Tibial artery (tissue), 4 donors: ENCODE measurements around the gene RAET1L.

Source experiments
- DNase-seq, 2 donors: peaks; one replicate each; pipeline ENCODE4 v3.0.0-alpha.2; 2019
- H3K27ac ChIP-seq, 2 donors: fragments of 200-600 bp; sonication (generic) in 1 of 2; 1 replicate in 1 of 2; 2 replicates in 1 of 2; pipeline ENCODE4 v1.5.1; 2018 to 2019; ENCODE audit warnings: mild to moderate bottlenecking in 1 of 2
- H3K27me3 ChIP-seq, 2 donors: fragments of 200-600 bp; sonication (generic) in 1 of 2; one replicate each; pipeline versions ENCODE4 v1.5.1 to v1.6.0; 2016 to 2019
- H3K36me3 ChIP-seq, 3 donors: fragments of 200-600 bp; sonication (generic) in 2 of 3; one replicate each; pipeline ENCODE4 v1.5.1; 2016 to 2019; ENCODE audit warnings: mild to moderate bottlenecking in 2 of 3
- H3K4me1 ChIP-seq, 4 donors: fragments of 200-600 bp; sonication (generic) in 2 of 4; 1 replicate in 3 of 4; 2 replicates in 1 of 4; pipeline ENCODE4 v1.5.1; 2016 to 2019
- H3K4me3 ChIP-seq, 2 donors: fragments of 200-600 bp; sonication (generic) in 1 of 2; 1 replicate in 1 of 2; 2 replicates in 1 of 2; pipeline ENCODE4 v1.5.1; 2018 to 2019; ENCODE audit warnings: mild to moderate bottlenecking in 2 of 2
- H3K9me3 ChIP-seq, 3 donors: fragments of 200-600 bp; sonication (generic) in 1 of 3; one replicate each; pipeline ENCODE4 v1.5.1; 2016 to 2019
- intact Hi-C: fragments of 100-400 bp; cut with DNase I; formaldehyde crosslinking; loops from one replicate; pipeline ENCODE4 v1.15.0; 2023; ENCODE audit warnings: low total_unique reads
- TF ChIP-seq, protein P1 (sequence below), 2 experiments: fragments of 200-600 bp in 1 of 2; fragments of 450-650 bp in 1 of 2; IDR thresholded peaks; one replicate each; pipeline ENCODE4 v1.5.1; 2017 to 2019; ENCODE audit warnings: antibody characterized with exemption in 2 of 2, mild to moderate bottlenecking in 1 of 2, moderate library complexity in 1 of 2

RAET1L gene

DNA sequence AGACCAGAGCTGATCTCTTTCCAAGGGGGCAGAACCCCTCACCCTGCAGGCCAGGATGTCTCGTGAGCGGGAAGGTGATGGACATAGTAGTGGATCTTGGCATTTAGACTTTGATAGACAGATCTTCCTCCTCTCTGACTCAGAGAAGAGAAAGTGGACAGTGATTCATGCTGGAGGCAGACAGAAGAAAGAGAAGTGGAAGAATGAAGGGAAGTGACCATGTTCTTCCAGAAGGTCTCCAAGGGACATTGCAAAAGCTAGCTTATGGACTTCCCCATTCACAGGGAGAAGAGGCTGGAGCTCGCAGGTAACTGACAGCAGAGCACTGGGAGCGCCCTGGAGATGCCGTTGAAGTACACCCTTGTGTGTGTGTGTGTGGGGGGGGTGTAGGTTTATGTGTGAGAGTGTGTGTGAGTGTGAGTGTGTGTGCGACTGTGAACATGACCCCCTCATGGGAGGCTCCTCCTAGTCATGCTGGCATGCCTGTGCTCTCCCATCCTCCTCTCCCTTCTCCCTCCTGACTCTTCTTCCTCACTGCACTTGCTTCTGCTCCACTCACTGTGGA, 8.0 kb upstream of the RAET1L start:
- no peak for DNase-seq
- H3K36me3 ChIP-seq, result no peaks in the 10 kb centered on the region
- H3K9me3 ChIP-seq, result no peaks in the 10 kb centered on the region
- intact Hi-C loops, result no loop called here
- H3K4me1 ChIP-seq, result peaks cover 0 to 13% (median 12%) of the 10 kb centered on the region in 4 donors
- peaks cover 5 to 32% of the 10 kb centered on the region in 2 donors for H3K27me3 ChIP-seq
- no peak overlapping the region for H3K27ac ChIP-seq
- H3K4me3 ChIP-seq, result no peak overlapping the region
- TF ChIP-seq, protein P1, sequence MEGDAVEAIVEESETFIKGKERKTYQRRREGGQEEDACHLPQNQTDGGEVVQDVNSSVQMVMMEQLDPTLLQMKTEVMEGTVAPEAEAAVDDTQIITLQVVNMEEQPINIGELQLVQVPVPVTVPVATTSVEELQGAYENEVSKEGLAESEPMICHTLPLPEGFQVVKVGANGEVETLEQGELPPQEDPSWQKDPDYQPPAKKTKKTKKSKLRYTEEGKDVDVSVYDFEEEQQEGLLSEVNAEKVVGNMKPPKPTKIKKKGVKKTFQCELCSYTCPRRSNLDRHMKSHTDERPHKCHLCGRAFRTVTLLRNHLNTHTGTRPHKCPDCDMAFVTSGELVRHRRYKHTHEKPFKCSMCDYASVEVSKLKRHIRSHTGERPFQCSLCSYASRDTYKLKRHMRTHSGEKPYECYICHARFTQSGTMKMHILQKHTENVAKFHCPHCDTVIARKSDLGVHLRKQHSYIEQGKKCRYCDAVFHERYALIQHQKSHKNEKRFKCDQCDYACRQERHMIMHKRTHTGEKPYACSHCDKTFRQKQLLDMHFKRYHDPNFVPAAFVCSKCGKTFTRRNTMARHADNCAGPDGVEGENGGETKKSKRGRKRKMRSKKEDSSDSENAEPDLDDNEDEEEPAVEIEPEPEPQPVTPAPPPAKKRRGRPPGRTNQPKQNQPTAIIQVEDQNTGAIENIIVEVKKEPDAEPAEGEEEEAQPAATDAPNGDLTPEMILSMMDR (IDR thresholded peaks at IDR 0.05), result no peak

DNA sequence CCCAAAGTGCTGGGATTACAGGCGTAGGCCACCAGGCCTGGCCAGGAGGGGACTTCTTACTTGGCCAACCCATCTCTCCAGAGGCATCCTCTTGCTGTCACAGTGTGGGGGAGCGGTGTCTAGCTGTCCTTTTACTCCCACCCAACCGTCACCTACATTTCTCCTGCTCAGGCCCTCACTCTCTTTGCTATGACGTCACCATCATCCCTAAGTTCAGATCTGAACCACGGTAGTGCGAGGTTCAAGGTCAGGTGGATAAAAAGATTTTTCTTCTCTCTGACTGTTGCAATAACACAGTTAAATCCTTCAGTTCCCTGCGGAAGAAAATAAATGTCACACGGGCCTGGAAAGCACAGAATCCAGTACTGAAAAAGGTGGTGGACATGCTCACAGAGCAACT, 7.3 kb upstream of the RAET1L start:
- intact Hi-C loops, result no loop called here
- peaks cover under 1 to 32% of the 10 kb centered on the region in 2 donors for H3K27me3 ChIP-seq
- TF ChIP-seq, protein P1 (IDR thresholded peaks at IDR 0.05), result no peak

DNA sequence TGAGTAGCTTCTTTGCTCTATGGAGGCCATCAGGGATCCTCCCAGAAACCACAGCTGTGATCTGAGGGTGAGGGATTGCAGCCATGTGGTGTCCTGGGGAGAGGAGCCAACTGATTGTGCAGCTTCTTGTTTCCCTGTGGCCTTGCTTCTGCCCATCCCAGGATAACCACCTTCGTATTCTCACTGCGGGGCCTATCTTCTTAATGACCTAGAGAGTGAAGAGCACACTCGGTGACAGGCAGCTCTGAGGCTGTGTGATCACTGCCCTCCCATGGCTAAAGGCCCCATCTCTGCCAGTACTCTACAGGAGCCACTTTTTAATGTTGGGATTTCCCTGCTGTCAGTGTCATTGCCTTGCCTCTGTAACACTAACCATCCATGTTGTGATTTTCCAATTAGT, 5.3 kb upstream of the RAET1L start:
- intact Hi-C loops, result no loop called here
- Histone ChIP-seq H3K27me3 (peaks cover 0 to 28% of the 10 kb centered on the region in 2 donors), H3K36me3 (no peaks in the 10 kb centered on the region), H3K27ac (no peak overlapping the region), H3K9me3 (no peaks in the 10 kb centered on the region), H3K4me3 (no peak overlapping the region), H3K4me1 (peaks cover 0 to 5% (median 4%) of the 10 kb centered on the region in 4 donors)
- TF ChIP-seq, protein P1 (IDR thresholded peaks at IDR 0.05), result no peak
- DNase-seq, result no peak

More for the DNA sequence above, 7.3 kb upstream of the RAET1L start:
- DNase-seq, result no peak
- Histone ChIP-seq H3K4me3 (no peak overlapping the region), H3K9me3 (no peaks in the 10 kb centered on the region), H3K27ac (no peak overlapping the region), H3K36me3 (no peaks in the 10 kb centered on the region), H3K4me1 (peaks cover 0 to 6% (median 5%) of the 10 kb centered on the region in 4 donors)

DNA sequence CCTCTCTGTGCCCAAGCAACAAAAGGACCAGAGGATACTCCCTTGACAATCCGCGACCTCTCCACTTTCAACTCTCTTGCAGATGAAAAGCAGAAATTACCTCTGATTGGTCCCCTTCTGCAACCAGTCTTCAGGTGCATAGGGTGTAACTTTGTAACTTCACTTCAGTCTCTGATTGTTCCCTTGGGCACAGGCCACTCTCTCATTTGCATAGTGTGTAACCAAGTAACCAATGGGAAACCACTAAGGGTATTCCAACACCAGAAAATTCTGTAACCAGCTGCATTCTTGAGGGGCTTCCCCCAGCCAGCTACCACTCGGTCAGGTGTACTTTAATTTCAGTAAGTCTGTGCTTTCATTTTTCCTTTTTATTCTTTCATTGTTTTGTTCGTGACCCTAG, 4.4 kb upstream of the RAET1L start:
- Histone ChIP-seq H3K27ac (no peak overlapping the region), H3K9me3 (no peaks in the 10 kb centered on the region), H3K4me1 (peaks cover 4 to 14% (median 12%) of the 10 kb centered on the region in 4 donors), H3K27me3 (peaks cover 0 to 34% of the 10 kb centered on the region in 2 donors), H3K36me3 (no peaks in the 10 kb centered on the region), H3K4me3 (no peak overlapping the region)
- no peak for DNase-seq
- intact Hi-C loops, result no loop called here
- TF ChIP-seq, protein P1 (IDR thresholded peaks at IDR 0.05), result no peak

DNA sequence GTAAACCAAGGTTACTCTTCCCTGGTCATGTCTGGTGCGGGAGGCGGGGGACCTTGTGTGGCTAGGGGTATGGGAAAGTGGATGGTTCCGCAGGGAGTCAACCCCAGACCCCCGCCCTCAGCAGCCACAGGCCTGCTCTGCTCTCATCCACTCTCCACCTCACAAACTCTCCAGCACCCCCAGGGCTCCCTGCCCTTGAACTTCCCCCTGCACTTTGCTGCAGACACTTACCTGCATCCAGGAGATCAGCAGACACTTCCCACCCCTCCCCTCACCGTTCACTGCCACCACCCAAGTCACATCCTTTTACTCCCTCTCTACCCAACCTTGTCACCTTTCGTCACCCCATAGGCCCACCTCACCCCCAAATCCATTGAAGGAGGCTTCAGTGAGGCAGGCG, 3.9 kb upstream of the RAET1L start:
- Histone ChIP-seq H3K36me3 (no peaks in the 10 kb centered on the region), H3K4me1 (peaks cover 4 to 15% (median 12%) of the 10 kb centered on the region in 4 donors), H3K27me3 (peaks cover 0 to 37% of the 10 kb centered on the region in 2 donors), H3K9me3 (no peaks in the 10 kb centered on the region), H3K4me3 (no peak overlapping the region), H3K27ac (no peak overlapping the region)
- TF ChIP-seq, protein P1 (IDR thresholded peaks at IDR 0.05), result no peak
- intact Hi-C loops, result no loop called here
- DNase-seq, result no peak
